Astrocyte (in vitro differentiated cells and primary cell): ENCODE data around the gene NFIA. TPM values are rescaled to one million over a fixed set of nuclear protein-coding genes. Genes with fewer than 3 reads are reported as not detected.

Experiments
- DNase-seq: peaks from one replicate; pipeline ENCODE4 v3.0.0-alpha.2; 2010; ENCODE audit warnings: low read depth
- FAIRE-seq: peaks from 2 replicates; lab custom pipeline; 2011; peaks lifted over from hg19 to GRCh38; lab: Jason Lieb, UNC
- H2AFZ ChIP-seq: 2 replicates; pipeline ENCODE4 v1.6.0; 2012; ENCODE audit warnings: low read depth, low read length, inconsistent platforms
- H3K27ac ChIP-seq: 2 replicates; pipeline ENCODE4 v1.5.1; 2011; ENCODE audit warnings: low read depth, low read length, inconsistent platforms
- H3K27me3 ChIP-seq: 2 replicates; pipeline ENCODE4 v1.6.0; 2011; ENCODE audit warnings: low read length, inconsistent platforms; ENCODE audit not compliant: insufficient read depth
- H3K36me3 ChIP-seq: 2 replicates; pipeline ENCODE4 v1.5.1; 2011; ENCODE audit warnings: low read length, inconsistent platforms; ENCODE audit not compliant: insufficient read depth
- H3K4me1 ChIP-seq: 2 replicates; pipeline ENCODE4 v1.5.1; 2011; ENCODE audit warnings: low read length, inconsistent platforms; ENCODE audit not compliant: insufficient read depth
- H3K4me2 ChIP-seq: 2 replicates; pipeline ENCODE4 v1.6.0; 2012; ENCODE audit warnings: low read length, inconsistent platforms
- H3K4me3 ChIP-seq: 2 replicates; pipeline ENCODE4 v1.5.1; 2011; ENCODE audit warnings: low read depth, mild to moderate bottlenecking, low read length, inconsistent platforms; ENCODE audit not compliant: insufficient read depth
- H3K79me2 ChIP-seq: 2 replicates; pipeline ENCODE4 v1.6.0; 2012; ENCODE audit warnings: mild to moderate bottlenecking, low read length, inconsistent platforms; ENCODE audit not compliant: insufficient read depth
- H3K9ac ChIP-seq: 2 replicates; pipeline ENCODE4 v1.6.0; 2012; ENCODE audit warnings: mild to moderate bottlenecking, low read length, inconsistent platforms
- H3K9me3 ChIP-seq: 2 replicates; pipeline ENCODE4 v1.5.1; 2012; ENCODE audit warnings: low read depth, mild to moderate bottlenecking, low read length, inconsistent platforms; ENCODE audit not compliant: insufficient read depth
- H4K20me1 ChIP-seq: 2 replicates; pipeline ENCODE4 v1.6.0; 2012; ENCODE audit warnings: low read length, inconsistent platforms; ENCODE audit not compliant: insufficient read depth
- H3K27ac Mint-ChIP-seq: one replicate; pipeline ENCODE4 v1.8.0; 2021; ENCODE audit warnings: mild to moderate bottlenecking, mixed read lengths; ENCODE audit not compliant: unreplicated experiment
- H3K27me3 Mint-ChIP-seq: one replicate; pipeline ENCODE4 v1.8.0; 2021; ENCODE audit warnings: low read depth, mixed read lengths; ENCODE audit not compliant: unreplicated experiment
- H3K36me3 Mint-ChIP-seq: one replicate; pipeline ENCODE4 v1.8.0; 2021; ENCODE audit warnings: low read depth, mixed read lengths; ENCODE audit not compliant: unreplicated experiment
- H3K4me1 Mint-ChIP-seq: one replicate; pipeline ENCODE4 v1.8.0; 2021; ENCODE audit warnings: low read depth, mixed read lengths; ENCODE audit not compliant: unreplicated experiment
- H3K4me3 Mint-ChIP-seq: one replicate; pipeline ENCODE4 v1.8.0; 2021; ENCODE audit warnings: mild to moderate bottlenecking, moderate library complexity, mixed read lengths; ENCODE audit not compliant: unreplicated experiment
- H3K9me3 Mint-ChIP-seq: one replicate; pipeline ENCODE4 v1.8.0; 2021; ENCODE audit warnings: mild to moderate bottlenecking, mixed read lengths; ENCODE audit not compliant: unreplicated experiment
- EZH2 ChIP-seq: IDR thresholded peaks from 2 replicates; pipeline ENCODE4 v1.6.1; 2012; ENCODE audit warnings: mild to moderate bottlenecking, low read length, inconsistent platforms; ENCODE audit not compliant: insufficient read depth
- total RNA-seq: library from RNA; stranded (reverse); gene quantifications from 2 replicates; pipeline ENCODE4 v1.2.1, GENCODE V29; 2021
- TF ChIP-seq, protein P1 (sequence below): IDR thresholded peaks from 2 replicates; pipeline ENCODE4 v1.5.1; 2011; ENCODE audit warnings: low read depth, mild to moderate bottlenecking, inconsistent platforms, low read length, moderate library complexity; ENCODE audit not compliant: insufficient read depth

NFIA gene
- total RNA-seq, 1 donor from 2014 or later = 4.6 TPM

DNA sequence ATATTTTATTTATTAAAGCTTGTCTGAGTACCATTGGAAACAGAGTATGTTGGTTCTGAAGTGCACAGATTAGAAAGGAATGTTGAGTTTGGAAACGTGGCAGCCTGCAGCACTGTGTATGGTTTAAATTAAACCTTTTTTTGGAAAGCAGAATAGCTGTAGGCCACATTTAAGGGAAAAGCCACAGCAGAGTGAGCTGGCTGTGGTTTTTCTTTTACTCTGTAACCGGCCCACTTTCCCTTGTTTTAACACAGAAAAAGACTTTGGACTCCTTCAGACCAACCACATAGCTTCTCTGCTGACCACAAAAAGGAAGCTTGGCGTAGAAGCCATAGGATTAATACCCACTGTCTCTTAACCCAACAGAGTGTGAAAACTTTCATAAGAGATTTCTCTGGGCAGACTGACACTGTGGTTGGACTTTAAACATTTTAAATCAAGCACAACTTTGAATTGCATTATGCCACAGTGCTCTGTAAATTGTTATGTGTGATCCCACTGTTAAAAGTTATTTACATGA is 75.2 kb downstream of the NFIA start:
- peaks cover 4% of the 10 kb centered on the region for H4K20me1 ChIP-seq
- no peaks in the 10 kb centered on the region for H3K36me3 ChIP-seq
- peak; percentile 95 for DNase-seq
- TF ChIP-seq EZH2 = no peak
- TF ChIP-seq, protein P1, sequence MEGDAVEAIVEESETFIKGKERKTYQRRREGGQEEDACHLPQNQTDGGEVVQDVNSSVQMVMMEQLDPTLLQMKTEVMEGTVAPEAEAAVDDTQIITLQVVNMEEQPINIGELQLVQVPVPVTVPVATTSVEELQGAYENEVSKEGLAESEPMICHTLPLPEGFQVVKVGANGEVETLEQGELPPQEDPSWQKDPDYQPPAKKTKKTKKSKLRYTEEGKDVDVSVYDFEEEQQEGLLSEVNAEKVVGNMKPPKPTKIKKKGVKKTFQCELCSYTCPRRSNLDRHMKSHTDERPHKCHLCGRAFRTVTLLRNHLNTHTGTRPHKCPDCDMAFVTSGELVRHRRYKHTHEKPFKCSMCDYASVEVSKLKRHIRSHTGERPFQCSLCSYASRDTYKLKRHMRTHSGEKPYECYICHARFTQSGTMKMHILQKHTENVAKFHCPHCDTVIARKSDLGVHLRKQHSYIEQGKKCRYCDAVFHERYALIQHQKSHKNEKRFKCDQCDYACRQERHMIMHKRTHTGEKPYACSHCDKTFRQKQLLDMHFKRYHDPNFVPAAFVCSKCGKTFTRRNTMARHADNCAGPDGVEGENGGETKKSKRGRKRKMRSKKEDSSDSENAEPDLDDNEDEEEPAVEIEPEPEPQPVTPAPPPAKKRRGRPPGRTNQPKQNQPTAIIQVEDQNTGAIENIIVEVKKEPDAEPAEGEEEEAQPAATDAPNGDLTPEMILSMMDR = no peak
- no peak overlapping the region for H2AFZ ChIP-seq
- Mint-ChIP-seq H3K27me3 (peaks cover 47% of the 10 kb centered on the region), H3K9me3 (no peaks in the 10 kb centered on the region), H3K27ac (peak overlapping the region; percentile 78), H3K36me3 (peaks cover 4% of the 10 kb centered on the region), H3K4me3 (no peak overlapping the region), H3K4me1 (peaks cover 23% of the 10 kb centered on the region)
- no peak overlapping the region for H3K4me3 ChIP-seq
- no peak overlapping the region for H3K27ac ChIP-seq
- peaks cover 12% of the 10 kb centered on the region for H3K4me1 ChIP-seq
- H3K9ac ChIP-seq = no peak overlapping the region
- no peaks in the 10 kb centered on the region for H3K9me3 ChIP-seq
- peak overlapping the region; percentile 48 for H3K4me2 ChIP-seq
- H3K79me2 ChIP-seq = no peaks in the 10 kb centered on the region
- FAIRE-seq = no peak
- no peaks in the 10 kb centered on the region for H3K27me3 ChIP-seq

DNA sequence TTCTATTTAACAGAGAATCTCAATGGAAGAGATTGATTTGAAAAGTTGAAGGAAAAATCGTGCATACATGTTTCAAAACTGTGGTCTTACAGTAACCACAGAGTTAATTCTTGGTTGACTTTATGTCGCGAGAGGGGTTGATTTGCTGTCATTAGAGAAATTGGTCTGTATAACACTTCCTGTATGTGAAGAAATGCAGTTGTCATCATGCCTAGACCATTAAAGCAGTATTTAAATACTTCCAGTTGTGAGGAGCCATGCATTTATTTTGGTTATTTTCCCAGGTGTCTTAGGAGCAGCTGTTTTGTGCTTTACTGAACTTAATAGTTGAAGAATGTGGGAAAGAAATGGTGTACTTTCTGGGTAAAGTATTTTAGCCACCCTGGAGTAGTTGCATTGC is 76.2 kb downstream of the NFIA start:
- Mint-ChIP-seq H3K27ac (no peak overlapping the region), H3K4me3 (no peak overlapping the region), H3K27me3 (peaks cover 37% of the 10 kb centered on the region), H3K4me1 (peaks cover 29% of the 10 kb centered on the region), H3K36me3 (peaks cover 4% of the 10 kb centered on the region), H3K9me3 (no peaks in the 10 kb centered on the region)
- Histone ChIP-seq H4K20me1 (peaks cover 4% of the 10 kb centered on the region), H3K9ac (no peak overlapping the region), H3K27ac (no peak overlapping the region), H3K4me2 (no peak overlapping the region), H3K79me2 (no peaks in the 10 kb centered on the region), H3K4me3 (no peak overlapping the region), H3K36me3 (no peaks in the 10 kb centered on the region), H3K4me1 (peaks cover 12% of the 10 kb centered on the region), H3K27me3 (no peaks in the 10 kb centered on the region), H3K9me3 (no peaks in the 10 kb centered on the region), H2AFZ (no peak overlapping the region)
- DNase-seq = no peak
- TF ChIP-seq, protein P1 = no peak
- no peak for TF ChIP-seq EZH2
- FAIRE-seq = no peak

DNA sequence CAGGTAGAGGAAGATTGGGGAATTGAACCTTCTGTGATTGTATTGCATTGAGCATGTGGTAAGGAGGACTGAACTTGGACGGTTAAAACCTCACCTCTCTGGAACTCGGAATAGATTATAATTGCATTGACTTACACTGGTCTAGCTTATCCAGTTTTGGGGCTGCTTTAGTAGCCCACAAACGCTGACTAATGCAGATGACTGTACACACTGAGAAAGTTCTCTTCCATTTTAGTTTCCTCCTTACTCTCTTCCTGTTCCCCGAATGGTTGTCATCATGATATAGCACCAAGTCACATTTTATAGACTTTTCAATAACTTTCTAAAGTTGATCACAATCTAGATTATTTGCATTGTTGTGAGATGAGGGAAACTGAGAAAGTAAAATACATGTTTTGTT is 78.2 kb downstream of the NFIA start:
- Histone ChIP-seq H3K79me2 (no peaks in the 10 kb centered on the region), H3K27ac (no peak overlapping the region), H3K9ac (no peak overlapping the region), H4K20me1 (peaks cover 4% of the 10 kb centered on the region), H3K9me3 (no peaks in the 10 kb centered on the region), H3K4me1 (peaks cover 12% of the 10 kb centered on the region), H2AFZ (no peak overlapping the region), H3K4me3 (no peak overlapping the region), H3K4me2 (no peak overlapping the region), H3K27me3 (no peaks in the 10 kb centered on the region), H3K36me3 (no peaks in the 10 kb centered on the region)
- Mint-ChIP-seq H3K27me3 (peaks cover 27% of the 10 kb centered on the region), H3K4me3 (no peak overlapping the region), H3K9me3 (no peaks in the 10 kb centered on the region), H3K4me1 (peaks cover 31% of the 10 kb centered on the region), H3K36me3 (peaks cover 4% of the 10 kb centered on the region), H3K27ac (no peak overlapping the region)
- TF ChIP-seq, protein P1 = no peak
- DNase-seq = no peak
- peak; percentile 17 for FAIRE-seq
